Stomach (tissue), 9 donors: ENCODE data around the gene RIBC2. TPM values are rescaled to one million over a fixed set of nuclear protein-coding genes. Genes with fewer than 3 reads are reported as not detected.

Experiments
- DNase-seq, 2 donors: peaks; one replicate each; pipeline versions ENCODE4 v3.0.0 to v3.0.0-alpha.2; 2013 to 2019
- H3K27ac ChIP-seq, 5 donors: fragments of 200-600 bp in 4 of 5; sonication (generic) in 4 of 5; one replicate each; pipeline ENCODE4 v1.5.1; 2013 to 2019; ENCODE audit warnings: mild to moderate bottlenecking in 1 of 5, moderate library complexity in 1 of 5
- H3K27me3 ChIP-seq, 3 donors: fragments of 200-600 bp; sonication (generic); one replicate each; pipeline ENCODE4 v1.5.1; 2017 to 2019; ENCODE audit warnings: mixed run types in 1 of 3
- H3K36me3 ChIP-seq, 4 donors: fragments of 200-600 bp; sonication (generic); 1 replicate in 3 of 4; 2 replicates in 1 of 4; pipeline ENCODE4 v1.5.1; 2016 to 2019
- H3K4me1 ChIP-seq, 4 donors: fragments of 200-600 bp; sonication (generic); one replicate each; pipeline ENCODE4 v1.5.1; 2016 to 2019
- H3K4me3 ChIP-seq, 4 donors: fragments of 200-600 bp; sonication (generic) in 3 of 4; one replicate each; pipeline ENCODE4 v1.5.1; 2016 to 2019; ENCODE audit warnings: mild to moderate bottlenecking in 1 of 4
- H3K9me3 ChIP-seq, 4 donors: fragments of 200-600 bp; sonication (generic); one replicate each; pipeline ENCODE4 v1.5.1; 2016 to 2019
- EP300 ChIP-seq: sonication (generic); formaldehyde crosslinking; IDR thresholded peaks from one replicate; pipeline ENCODE4 v1.6.1; 2017; ENCODE audit warnings: antibody characterized with exemption
- POLR2A ChIP-seq, 4 donors: fragments of 450-650 bp; IDR thresholded peaks; one replicate each; pipeline ENCODE4 v1.6.1; 2016; ENCODE audit warnings: antibody characterized with exemption in 4 of 4, control low read depth in 2 of 4, mild to moderate bottlenecking in 1 of 4, moderate library complexity in 1 of 4
- POLR2AphosphoS5 ChIP-seq, 3 donors: sonication (generic); formaldehyde crosslinking; IDR thresholded peaks; one replicate each; pipeline ENCODE4 v1.6.1; 2016; ENCODE audit warnings: antibody characterized with exemption in 3 of 3
- WGBS, 5 donors: extraction: QIAGEN DNeasy Blood & Tissue Kit in 3 of 5; methylation state at CpG; one replicate each; pipeline versions ENCODE4 v1.1.5 to v1.1.7; 2013 to 2018; 5-methylcytosine and 5-hydroxymethylcytosine counted together
- intact Hi-C: fragments of 100-400 bp; cut with DNase I; formaldehyde crosslinking; loops from one replicate; pipeline ENCODE4 v1.15.1; 2023; ENCODE audit warnings: low total_unique reads
- polyA plus RNA-seq, 3 donors: library from polyadenylated mRNA; stranded (reverse); fragments of 200-250 nt; gene quantifications; one replicate each; pipeline ENCODE4 v1.2.3, GENCODE V29; 2013
- total RNA-seq, 5 donors: library from RNA; depleted of rRNA; stranded (reverse); fragments of >200 nt; gene quantifications; one replicate each; pipeline versions ENCODE4 v1.1.0 to v1.2.3, GENCODE V29; 2014 to 2016
- TF ChIP-seq, protein P1 (sequence below), 7 experiments: fragments of 450-650 bp in 4 of 7; fragments of 200-600 bp in 3 of 7; sonication (generic) in 3 of 7; IDR thresholded peaks; one replicate each; pipeline ENCODE4 v1.5.1; 2016 to 2019; ENCODE audit warnings: antibody characterized with exemption in 7 of 7, control low read depth in 2 of 7, mild to moderate bottlenecking in 1 of 7
- donor health status: healthy with polysubstance abuse.
- donor health status: Bipolar disorder and iron deficiency.
- donor health status: healthy.

The RIBC2 gene
- total and polyA plus RNA-seq, 8 donors = 0.45 to 13.0 (median 0.76) TPM; not detected in 1

DNA sequence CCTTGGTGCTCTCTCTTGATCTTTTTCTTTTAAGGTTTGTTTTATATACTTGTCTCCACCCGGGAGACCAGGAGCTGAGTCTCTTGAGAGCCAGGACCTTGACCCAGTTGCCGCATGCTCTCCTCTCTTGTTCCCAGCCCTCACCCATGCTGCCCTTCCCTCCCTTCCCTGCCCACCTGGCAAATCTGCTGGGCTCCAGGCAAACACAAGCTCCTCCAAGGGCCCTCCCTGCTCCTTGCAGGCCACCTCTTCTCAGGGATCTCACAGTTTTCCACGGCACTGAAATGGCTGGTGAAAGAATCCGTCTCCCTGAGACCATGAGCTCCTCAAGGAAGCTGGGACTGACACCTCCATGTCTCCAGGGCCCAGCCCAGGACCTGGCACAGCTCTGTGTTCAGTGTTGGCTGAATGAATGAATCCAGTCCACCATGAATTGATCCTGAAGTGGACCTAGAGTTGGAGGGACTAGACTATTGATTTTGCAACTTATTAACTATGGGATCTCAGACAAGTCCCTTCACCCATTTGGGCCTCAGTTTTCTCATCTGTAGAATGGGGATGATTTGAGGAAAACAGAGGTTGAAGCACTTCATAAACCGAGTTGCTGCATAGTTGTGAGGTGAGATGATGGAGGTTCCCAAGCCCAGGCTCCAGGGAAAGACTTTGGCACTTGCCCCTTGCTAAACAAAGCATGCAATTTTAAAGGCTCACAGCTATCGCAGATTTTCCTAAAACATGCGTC, 64.0 kb downstream of the RIBC2 start:
- no peaks in the 10 kb centered on the region for H3K36me3 ChIP-seq
- H3K27me3 ChIP-seq = peaks cover 0 to 7% (median 0%) of the 10 kb centered on the region in 3 donors
- no peak overlapping the region for H3K27ac ChIP-seq
- H3K4me3 ChIP-seq = no peak overlapping the region
- intact Hi-C loops = no loop called here
- WGBS, 5 donors = 81 to 91% (median 86%) methylated on average over 7 of the region's 7 CpGs
- TF ChIP-seq EP300 = no peak
- H3K4me1 ChIP-seq = no peaks in the 10 kb centered on the region
- H3K9me3 ChIP-seq = no peaks in the 10 kb centered on the region
- no peak for DNase-seq

- Histone ChIP-seq H3K4me3 (no peak overlapping the region), H3K27ac (no peak overlapping the region), H3K4me1 (no peaks in the 10 kb centered on the region), H3K27me3 (peaks cover 0 to 8% (median 0%) of the 10 kb centered on the region in 3 donors), H3K9me3 (no peaks in the 10 kb centered on the region), H3K36me3 (no peaks in the 10 kb centered on the region)
- TF ChIP-seq, protein P1, sequence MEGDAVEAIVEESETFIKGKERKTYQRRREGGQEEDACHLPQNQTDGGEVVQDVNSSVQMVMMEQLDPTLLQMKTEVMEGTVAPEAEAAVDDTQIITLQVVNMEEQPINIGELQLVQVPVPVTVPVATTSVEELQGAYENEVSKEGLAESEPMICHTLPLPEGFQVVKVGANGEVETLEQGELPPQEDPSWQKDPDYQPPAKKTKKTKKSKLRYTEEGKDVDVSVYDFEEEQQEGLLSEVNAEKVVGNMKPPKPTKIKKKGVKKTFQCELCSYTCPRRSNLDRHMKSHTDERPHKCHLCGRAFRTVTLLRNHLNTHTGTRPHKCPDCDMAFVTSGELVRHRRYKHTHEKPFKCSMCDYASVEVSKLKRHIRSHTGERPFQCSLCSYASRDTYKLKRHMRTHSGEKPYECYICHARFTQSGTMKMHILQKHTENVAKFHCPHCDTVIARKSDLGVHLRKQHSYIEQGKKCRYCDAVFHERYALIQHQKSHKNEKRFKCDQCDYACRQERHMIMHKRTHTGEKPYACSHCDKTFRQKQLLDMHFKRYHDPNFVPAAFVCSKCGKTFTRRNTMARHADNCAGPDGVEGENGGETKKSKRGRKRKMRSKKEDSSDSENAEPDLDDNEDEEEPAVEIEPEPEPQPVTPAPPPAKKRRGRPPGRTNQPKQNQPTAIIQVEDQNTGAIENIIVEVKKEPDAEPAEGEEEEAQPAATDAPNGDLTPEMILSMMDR (IDR thresholded peaks at IDR 0.05) = no peak
- TF ChIP-seq POLR2AphosphoS5 (IDR thresholded peaks at IDR 0.05) (no peak), EP300 (no peak), POLR2A (IDR thresholded peaks at IDR 0.05) (no peak)
- intact Hi-C loops = no loop called here
- peak in 1 of 2 donors; percentile 46 for DNase-seq
- 75 to 87% (median 78%) methylated on average over 10 to 11 of the region's 11 CpGs for WGBS, 5 donors
Measured at GRCh38 chr22:45478108-45478771, 64.7 kb downstream of the RIBC2 start.

- Histone ChIP-seq H3K9me3 (no peaks in the 10 kb centered on the region), H3K27ac (no peak overlapping the region), H3K27me3 (peaks cover 0 to 14% (median 0%) of the 10 kb centered on the region in 3 donors), H3K4me3 (no peak overlapping the region), H3K4me1 (no peaks in the 10 kb centered on the region), H3K36me3 (no peaks in the 10 kb centered on the region)
- DNase-seq = no peak
- intact Hi-C loops = no loop called here
- WGBS, 5 donors = 74 to 84% (median 81%) methylated on average over 3 of the region's 3 CpGs
- no peak for TF ChIP-seq POLR2A (IDR thresholded peaks at IDR 0.05)
- TF ChIP-seq, protein P1 (IDR thresholded peaks at IDR 0.05) = no peak
- TF ChIP-seq POLR2AphosphoS5 (IDR thresholded peaks at IDR 0.05) = no peak
- no peak for TF ChIP-seq EP300
Measured at GRCh38 chr22:45480717-45481116, 67.2 kb downstream of the RIBC2 start.

DNA sequence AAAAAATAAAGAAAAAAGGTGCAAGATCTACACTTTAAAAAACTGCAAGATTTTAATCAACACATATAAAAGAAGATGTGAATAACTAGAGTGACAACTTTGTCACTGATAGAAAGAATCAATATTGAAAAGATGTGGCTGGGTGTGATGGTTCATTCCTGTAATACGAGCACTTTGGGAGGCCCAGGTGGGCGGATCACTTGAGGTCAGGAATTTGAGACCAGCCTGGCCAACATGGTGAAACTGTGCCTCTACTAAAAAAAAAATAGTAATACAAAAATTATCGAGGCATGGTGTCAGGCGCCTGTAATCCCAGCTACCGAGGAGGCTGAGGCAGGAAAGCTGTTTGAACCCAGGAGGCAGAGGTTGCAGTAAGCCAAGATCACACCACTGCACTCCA, 68.2 kb downstream of the RIBC2 start:
- H3K9me3 ChIP-seq = no peaks in the 10 kb centered on the region
- H3K36me3 ChIP-seq = no peaks in the 10 kb centered on the region
- no peaks in the 10 kb centered on the region for H3K4me1 ChIP-seq
- 69 to 79% (median 72%) methylated on average over 5 of the region's 5 CpGs for WGBS, 5 donors
- intact Hi-C loops = no loop called here
- no peak for DNase-seq
- peaks cover 0 to 14% (median 0%) of the 10 kb centered on the region in 3 donors for H3K27me3 ChIP-seq
- no peak overlapping the region for H3K27ac ChIP-seq
- TF ChIP-seq POLR2A (IDR thresholded peaks at IDR 0.05) (no peak), POLR2AphosphoS5 (IDR thresholded peaks at IDR 0.05) (no peak), EP300 (no peak)
- TF ChIP-seq, protein P1 (IDR thresholded peaks at IDR 0.05) = no peak
- H3K4me3 ChIP-seq = no peak overlapping the region

Other genes starting within 250 kb of the RIBC2 start
- 100 to 1,000 TPM in 4 of 5 donors, 10 to 100 TPM in 1; 69.9 to 443 (median 162) TPM for gene NUP50, start 249.8 kb upstream of the RIBC2 start, total RNA-seq
- gene NUP50, start 249.8 kb upstream of the RIBC2 start, polyA plus RNA-seq = 10 to 100 TPM; 14.6 to 30.4 (median 15.6) TPM
- 10 to 100 TPM in 4 of 5 donors, 1 to 10 TPM in 1; 7.1 to 42.3 (median 11.3) TPM for gene KIAA0930, start 172.8 kb upstream of the RIBC2 start, total RNA-seq
- 10 to 100 TPM; 21.7 to 26.6 (median 25.2) TPM for gene KIAA0930, start 172.8 kb upstream of the RIBC2 start, polyA plus RNA-seq
- 1 to 10 TPM in 1 of 5 donors, not detected in 4; 1.3 TPM for gene UPK3A, start 128.7 kb upstream of the RIBC2 start, total RNA-seq
- under 1 TPM in 2 of 3 donors, not detected in 1; 0.10 to 0.76 TPM for gene UPK3A, start 128.7 kb upstream of the RIBC2 start, polyA plus RNA-seq
- gene FAM118A, start 103.8 kb upstream of the RIBC2 start, total RNA-seq = 100 to 1,000 TPM in 2 of 5 donors, 10 to 100 TPM in 3; 13.8 to 747 (median 93.7) TPM
- 10 to 100 TPM; 12.0 to 29.8 (median 13.4) TPM for gene FAM118A, start 103.8 kb upstream of the RIBC2 start, polyA plus RNA-seq
- not detected for gene SMC1B, start 94 bp upstream of the RIBC2 start, total RNA-seq
- gene SMC1B, start 94 bp upstream of the RIBC2 start, polyA plus RNA-seq = under 1 TPM in 1 of 3 donors, not detected in 2; 0.05 TPM
- 100 to 1,000 TPM in 4 of 5 donors, 10 to 100 TPM in 1; 38.8 to 416 (median 210) TPM for gene FBLN1, start 89.2 kb downstream of the RIBC2 start, total RNA-seq
- gene FBLN1, start 89.2 kb downstream of the RIBC2 start, polyA plus RNA-seq = 10 to 100 TPM; 43.4 to 97.3 (median 95.6) TPM